Measurements from ENCODE around the gene PRR36. TPM values are rescaled to one million over a fixed set of nuclear protein-coding genes. Genes with fewer than 3 reads are reported as not detected.

Gene PRR36
- total RNA-seq, 4 donors from 2014 or later = not detected

- peak overlapping the region in 3 of 4 donors; percentile 19 to 43 (median 31) for H3K4me3 ChIP-seq
- peaks cover 2 to 48% (median 15%) of the 10 kb centered on the region in 4 donors for H3K4me1 ChIP-seq
- H3K9me3 ChIP-seq = no peaks in the 10 kb centered on the region
- TF ChIP-seq, protein P1, sequence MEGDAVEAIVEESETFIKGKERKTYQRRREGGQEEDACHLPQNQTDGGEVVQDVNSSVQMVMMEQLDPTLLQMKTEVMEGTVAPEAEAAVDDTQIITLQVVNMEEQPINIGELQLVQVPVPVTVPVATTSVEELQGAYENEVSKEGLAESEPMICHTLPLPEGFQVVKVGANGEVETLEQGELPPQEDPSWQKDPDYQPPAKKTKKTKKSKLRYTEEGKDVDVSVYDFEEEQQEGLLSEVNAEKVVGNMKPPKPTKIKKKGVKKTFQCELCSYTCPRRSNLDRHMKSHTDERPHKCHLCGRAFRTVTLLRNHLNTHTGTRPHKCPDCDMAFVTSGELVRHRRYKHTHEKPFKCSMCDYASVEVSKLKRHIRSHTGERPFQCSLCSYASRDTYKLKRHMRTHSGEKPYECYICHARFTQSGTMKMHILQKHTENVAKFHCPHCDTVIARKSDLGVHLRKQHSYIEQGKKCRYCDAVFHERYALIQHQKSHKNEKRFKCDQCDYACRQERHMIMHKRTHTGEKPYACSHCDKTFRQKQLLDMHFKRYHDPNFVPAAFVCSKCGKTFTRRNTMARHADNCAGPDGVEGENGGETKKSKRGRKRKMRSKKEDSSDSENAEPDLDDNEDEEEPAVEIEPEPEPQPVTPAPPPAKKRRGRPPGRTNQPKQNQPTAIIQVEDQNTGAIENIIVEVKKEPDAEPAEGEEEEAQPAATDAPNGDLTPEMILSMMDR (IDR thresholded peaks at IDR 0.05) = no peak
- no peak for TF ChIP-seq POLR2A (IDR thresholded peaks at IDR 0.05)
- H3K27me3 ChIP-seq = peaks cover 0 to 27% of the 10 kb centered on the region in 2 donors
- H3K36me3 ChIP-seq = no peaks in the 10 kb centered on the region
- H3K27ac ChIP-seq = no peak overlapping the region
- DNase-seq = no peak
Observed at GRCh38 chr19:7873304-7874075, 700 bp downstream of the PRR36 start.

DNA sequence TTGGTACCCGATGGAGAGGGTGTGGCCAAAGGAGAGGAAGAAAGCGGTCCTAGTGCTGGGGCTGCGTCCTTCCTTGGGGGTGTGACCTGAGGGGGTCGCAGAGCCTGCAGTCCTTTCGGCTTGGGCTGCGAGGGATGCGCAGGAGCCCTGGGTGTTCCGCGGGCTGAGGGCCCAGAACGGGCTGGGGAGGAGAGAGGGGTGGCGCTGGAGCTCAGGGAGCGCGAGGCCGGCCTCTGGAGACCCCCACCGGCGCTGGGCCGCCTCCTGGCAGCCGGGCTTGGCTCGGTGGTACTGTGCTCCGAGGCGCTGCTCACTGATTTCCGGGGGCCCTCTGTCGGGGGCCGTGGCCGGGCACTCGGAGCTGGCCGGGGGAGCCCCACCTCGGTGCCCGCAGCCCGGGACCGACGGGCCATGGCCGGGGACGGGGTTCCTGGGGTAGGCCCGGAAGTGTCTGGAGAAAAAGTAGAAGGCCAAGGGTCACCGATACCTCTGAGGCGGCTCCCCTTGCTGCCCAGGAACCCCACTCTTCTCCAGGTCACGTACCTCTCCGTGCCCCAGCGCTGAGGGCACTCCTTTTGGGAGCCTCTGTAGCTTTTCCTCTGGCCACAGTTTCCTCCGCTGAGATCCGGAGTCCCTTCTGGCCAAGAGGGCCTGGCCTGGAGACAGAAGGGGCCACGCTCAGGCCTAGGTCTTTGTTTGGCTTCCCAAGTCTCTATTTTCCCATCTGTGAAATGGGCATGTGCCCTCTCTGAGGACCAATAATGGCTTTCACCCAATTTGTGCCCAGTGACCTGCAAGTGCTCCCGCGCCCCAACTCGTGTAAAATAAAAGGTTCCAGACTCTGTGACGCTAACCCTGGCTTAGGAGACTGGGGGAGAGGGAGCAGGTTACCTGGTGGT lies 1.6 kb downstream of the PRR36 start:
- Histone ChIP-seq H3K9me3 (no peaks in the 10 kb centered on the region), H3K36me3 (no peaks in the 10 kb centered on the region), H3K4me3 (no peak overlapping the region), H3K27ac (no peak overlapping the region), H3K4me1 (peaks cover 5 to 50% (median 18%) of the 10 kb centered on the region in 4 donors), H3K27me3 (peaks cover 0 to 27% of the 10 kb centered on the region in 2 donors)
- TF ChIP-seq, protein P1 (IDR thresholded peaks at IDR 0.05) = no peak
- no peak for TF ChIP-seq POLR2A (IDR thresholded peaks at IDR 0.05)
- peak in 1 of 3 donors; percentile 40 for DNase-seq

DNA sequence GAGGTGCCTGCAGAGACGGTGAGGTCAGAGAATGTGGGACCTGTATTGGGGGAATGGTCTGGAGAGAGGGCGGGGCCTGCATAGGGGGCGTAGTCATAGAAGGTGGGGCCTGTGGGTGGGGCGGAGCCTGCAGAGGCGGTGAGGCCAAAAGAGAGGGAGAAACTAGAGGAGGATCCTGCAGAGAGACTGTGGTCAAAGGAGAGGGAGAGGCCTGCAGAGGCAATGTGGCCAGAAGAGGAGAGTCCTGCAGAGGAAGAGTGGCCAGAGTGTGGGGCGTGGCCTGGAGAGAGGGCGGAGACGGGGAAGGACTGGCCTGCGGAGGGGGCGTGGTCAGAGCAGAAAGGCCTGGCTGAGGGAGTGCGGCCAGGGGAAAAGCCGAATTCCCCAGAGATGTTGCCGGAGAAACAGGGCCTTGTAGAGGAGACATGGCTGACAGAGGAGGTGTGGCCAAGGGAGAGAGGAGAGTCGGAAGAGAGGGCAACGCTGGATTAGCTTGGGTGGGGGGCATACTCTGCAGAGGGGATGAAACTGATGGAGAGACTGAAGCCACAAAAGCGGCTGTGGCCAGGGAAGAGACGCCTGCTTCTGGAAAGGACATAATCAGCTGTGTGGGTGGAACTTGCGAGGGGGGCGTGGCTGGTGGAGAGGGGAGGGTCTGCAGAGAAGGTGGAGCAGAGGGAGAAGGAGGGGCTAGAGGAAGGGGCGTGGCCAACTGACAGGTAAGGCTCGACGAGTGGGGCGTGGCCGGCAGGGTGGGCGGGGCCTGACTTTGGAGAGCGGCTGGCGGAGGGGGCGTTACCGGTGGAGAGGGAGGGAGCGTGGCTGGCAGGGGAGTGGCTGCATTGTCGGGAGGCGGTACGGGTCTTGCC lies 2.5 kb downstream of the PRR36 start:
- peak overlapping the region in 2 of 4 donors; percentile 24 to 52 for H3K27ac ChIP-seq
- no peaks in the 10 kb centered on the region for H3K9me3 ChIP-seq
- peak; percentile 65 to 94 (median 91) for DNase-seq
- peaks cover 0 to 27% of the 10 kb centered on the region in 2 donors for H3K27me3 ChIP-seq
- peaks cover 5 to 50% (median 18%) of the 10 kb centered on the region in 4 donors for H3K4me1 ChIP-seq
- TF ChIP-seq, protein P1 (IDR thresholded peaks at IDR 0.05) = no peak
- TF ChIP-seq POLR2A (IDR thresholded peaks at IDR 0.05) = no peak
- H3K4me3 ChIP-seq = peak overlapping the region in 2 of 4 donors; percentile 0 to 6
- no peaks in the 10 kb centered on the region for H3K36me3 ChIP-seq

GRCh38 chr19:7870571-7871436 lies 3.4 kb downstream of the PRR36 start:
- peak; percentile 24 to 71 (median 63) for DNase-seq
- Histone ChIP-seq H3K9me3 (no peaks in the 10 kb centered on the region), H3K27me3 (peaks cover 0 to 27% of the 10 kb centered on the region in 2 donors), H3K4me3 (no peak overlapping the region), H3K27ac (no peak overlapping the region), H3K4me1 (peaks cover 5 to 50% (median 18%) of the 10 kb centered on the region in 4 donors), H3K36me3 (no peaks in the 10 kb centered on the region)
- TF ChIP-seq POLR2A (IDR thresholded peaks at IDR 0.05) = no peak
- TF ChIP-seq, protein P1 (IDR thresholded peaks at IDR 0.05) = no peak

All from Peyer's patch (tissue), 4 donors.